HG03521 (cell line): ENCODE data around the gene POU6F1.

Experiments used
- ATAC-seq: cut with Tn5 transposase; IDR thresholded peaks from one replicate; pipeline ENCODE4 v1.9.1; 2021; ENCODE audit warnings: mild to moderate bottlenecking, moderate library complexity; ENCODE audit not compliant: unreplicated experiment

Gene POU6F1

DNA sequence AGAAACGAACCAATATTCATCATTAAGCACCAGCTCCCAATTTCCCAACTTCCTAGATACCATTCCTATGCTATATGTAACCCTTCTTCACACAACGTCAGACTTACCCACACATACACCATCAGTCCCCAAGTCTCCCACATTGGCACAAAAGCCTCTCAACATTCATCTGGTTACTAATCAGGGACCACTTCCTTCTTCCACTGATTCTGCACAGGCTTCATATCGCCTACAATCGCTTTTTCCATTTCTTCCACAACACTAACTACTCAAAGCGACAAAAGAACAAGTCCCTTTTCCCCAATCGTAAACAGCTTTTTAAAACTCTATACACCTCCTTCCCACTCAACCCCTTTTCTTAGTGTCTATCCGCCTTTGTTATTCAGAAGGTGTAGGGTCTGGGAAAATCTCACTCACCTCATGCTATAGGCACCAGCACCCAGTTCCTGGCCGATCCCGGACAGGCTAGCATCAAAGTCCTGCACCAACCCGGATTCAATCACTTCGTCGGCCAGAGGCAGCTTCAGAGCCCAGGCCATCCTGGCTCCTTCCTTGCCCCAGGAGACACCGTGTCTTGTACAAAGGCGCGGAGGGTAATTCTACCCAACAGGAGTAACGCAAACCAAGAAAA, 45.9 kb downstream of the POU6F1 start:
- no peak for ATAC-seq

DNA sequence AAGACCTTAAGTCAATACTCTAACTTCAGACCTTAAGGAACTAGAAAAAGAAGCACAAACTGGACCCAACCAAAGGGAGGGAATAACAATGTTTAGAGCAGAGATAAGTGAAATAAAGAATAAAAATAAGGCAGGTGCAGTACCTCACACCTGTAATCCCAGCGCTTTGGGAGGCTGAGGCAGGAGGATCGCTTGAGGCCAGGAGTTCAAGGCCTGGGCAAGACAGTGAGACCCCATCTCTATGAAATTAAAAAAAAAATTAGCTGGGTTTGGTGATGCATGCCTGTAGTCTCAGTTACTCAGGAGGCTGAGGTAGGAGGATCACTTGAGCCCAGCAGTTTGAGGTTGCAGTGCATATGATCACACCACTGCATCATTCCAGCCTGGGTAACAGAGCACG, 54.1 kb downstream of the POU6F1 start:
- no peak for ATAC-seq

DNA sequence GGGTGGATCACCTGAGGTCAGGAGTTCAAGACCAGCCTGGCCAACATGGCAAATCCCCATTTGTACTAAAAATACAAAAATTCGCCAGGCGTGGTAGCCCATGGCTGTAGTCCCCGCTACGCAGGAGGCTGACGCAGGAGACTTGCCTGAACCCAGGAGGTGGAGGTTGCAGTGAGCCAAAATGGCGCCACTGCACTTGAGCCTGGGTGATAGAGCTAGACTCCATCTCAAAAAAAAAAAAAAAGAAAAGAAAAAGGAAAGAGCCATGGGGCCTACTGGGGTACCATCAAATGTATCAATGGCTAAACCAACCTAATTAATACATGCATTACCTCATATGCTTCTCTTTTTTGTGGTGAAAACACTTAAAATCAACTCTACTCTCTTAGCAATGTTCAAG, 55.6 kb downstream of the POU6F1 start:
- no peak for ATAC-seq

DNA sequence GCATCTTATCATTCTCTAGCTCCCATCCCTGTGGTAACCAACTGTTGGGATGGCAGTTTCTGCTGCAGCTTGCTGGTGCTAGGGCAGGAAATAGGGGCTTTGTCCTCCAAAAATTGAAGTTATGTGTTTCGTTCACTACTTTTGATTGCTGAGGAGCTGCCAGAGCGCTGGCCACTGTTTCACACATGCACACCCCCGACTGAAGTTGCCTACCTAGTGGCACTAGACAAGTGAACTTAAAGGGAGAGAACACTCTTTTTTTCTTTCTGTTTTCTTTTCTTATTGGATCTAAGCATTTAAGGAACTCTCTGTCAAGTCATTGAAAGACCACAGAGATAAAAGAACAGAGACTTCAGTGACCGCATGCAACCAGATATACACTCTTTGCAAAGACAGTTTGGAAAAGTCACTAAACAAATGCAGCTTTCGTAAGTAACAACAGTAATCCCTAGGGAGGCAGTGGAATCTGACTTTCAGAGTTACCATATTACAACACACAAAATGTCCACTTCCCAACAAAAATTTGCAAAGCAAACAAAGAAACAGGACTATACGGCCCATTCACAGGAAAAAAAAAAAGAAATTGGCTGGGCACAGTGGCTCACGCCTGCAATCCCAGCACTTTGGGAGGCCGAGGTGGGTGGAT, 56.9 kb downstream of the POU6F1 start:
- ATAC-seq: no peak

DNA sequence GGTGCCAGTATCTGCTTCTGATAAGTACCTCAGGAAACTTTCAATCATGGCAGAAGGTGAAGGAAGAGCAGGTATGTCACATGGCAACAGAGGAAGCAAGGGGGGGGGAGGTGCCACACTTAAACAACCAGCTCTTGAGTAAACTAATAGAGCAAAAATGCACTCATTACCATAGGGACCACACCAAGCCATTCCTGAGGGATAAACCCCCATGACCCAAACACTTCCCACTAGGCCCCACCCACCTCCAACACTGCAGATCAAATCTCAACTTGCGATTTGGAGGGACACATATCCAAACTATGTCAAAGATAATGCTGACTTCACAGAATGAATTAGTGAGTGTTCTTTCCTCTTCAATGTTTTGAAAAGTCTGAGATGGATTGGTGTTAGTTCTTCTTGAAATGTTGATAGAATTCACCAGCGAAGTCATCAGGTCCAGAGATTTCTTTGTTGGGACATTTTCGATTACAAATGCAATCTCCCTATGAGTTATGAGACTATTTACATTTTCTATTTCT, 61.6 kb downstream of the POU6F1 start:
- no peak for ATAC-seq

DNA sequence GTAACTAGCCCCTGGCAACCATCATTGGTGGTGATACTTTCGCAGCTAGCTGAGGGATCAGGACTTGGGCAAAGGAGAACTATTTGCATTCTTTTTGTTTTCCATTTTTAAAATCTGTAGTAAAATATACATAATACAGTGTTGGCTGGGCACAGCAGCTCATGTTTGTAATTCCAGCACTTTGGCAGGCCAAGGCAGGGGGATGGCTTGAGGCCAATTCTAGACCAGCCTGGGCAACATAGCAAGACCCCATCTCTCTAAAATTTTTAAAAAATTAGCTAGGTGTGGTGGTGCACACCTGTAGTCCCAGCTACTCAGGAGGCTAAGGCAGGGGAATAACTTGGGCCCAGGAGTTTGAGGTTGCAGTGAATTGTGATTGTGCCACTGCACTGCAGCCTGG, 64.9 kb downstream of the POU6F1 start:
- ATAC-seq: no peak

DNA sequence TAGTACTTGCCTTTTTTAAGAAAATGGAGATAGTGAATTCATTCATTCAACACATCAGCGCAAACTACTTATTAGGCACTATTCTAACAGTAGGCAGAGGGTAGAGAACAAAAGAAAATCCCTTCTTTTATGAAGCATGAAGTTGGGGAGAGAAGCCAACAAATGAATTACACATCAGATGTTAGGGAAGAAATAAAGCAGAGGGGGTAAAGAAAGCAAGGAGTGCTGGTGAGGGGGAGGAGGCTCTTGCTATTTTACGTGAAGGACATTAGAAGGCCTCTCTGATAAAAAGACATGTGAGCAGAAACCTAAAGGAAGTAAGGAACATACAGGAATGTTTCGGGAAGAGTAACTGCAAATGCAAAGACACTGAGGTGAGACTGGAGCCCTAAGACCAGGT, 67.1 kb downstream of the POU6F1 start:
- no peak for ATAC-seq

DNA sequence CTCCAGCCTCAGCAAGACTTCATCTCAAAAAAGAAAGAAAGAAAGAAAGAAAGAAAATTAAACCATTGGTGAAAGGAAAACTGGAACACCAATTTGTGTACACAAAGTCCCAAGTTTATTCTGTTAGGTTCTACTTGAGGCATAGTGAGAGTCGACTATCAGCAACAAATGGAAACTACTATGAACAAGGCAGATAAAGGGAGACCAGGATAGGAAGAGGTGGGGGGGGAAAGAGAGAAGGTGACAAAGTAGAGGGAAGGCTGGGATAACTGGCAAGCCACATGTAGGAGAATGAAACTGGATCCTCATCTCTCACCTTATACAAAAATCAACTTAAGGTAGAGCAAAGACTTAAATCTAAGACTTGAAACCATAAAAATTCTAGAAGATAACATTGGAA, 70.6 kb downstream of the POU6F1 start:
- ATAC-seq: no peak

DNA sequence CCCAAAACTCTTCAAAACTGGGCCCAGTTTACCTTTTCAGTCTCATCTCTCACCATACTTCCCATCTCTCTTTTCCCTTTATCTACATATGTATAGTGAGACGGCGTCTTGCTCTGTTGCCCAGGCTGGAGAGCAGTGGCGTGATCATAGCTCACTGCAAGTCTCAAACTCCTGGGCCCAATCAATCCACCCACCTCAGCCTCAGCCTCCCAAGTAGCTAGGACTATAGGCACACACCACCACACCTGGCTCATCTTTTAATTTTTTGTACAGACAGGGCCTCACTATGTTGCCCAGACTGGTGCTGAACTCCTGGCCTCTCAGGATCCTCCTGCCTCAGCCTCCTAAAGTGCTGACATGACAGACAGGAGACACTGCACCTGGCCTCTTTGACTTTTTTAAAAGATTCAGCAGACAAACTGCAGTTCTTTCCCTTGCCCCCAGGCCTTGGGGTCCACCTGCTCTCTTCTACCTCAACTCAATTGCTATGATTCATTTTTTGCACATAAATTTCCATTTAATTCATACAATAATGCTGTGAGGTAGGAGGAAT, 78.5 kb downstream of the POU6F1 start:
- ATAC-seq: no peak
